H7 (cell line): Measurements from ENCODE around the gene COG4. TPM values are rescaled to one million over a fixed set of nuclear protein-coding genes. Genes with fewer than 3 reads are reported as not detected.

Experiments used
- DNase-seq: peaks from one replicate; pipeline ENCODE4 v3.0.0; 2012
- H3K27me3 ChIP-seq: 2 replicates; pipeline ENCODE4 v1.6.0; 2011; ENCODE audit warnings: mild to moderate bottlenecking, low read length; ENCODE audit not compliant: control insufficient read depth, insufficient read depth
- H3K36me3 ChIP-seq: replicated peaks from 2 replicates; pipeline ENCODE4 v1.5.1; 2011; ENCODE audit warnings: low read length; ENCODE audit not compliant: control insufficient read depth, insufficient read depth
- H3K4me3 ChIP-seq: 2 replicates; pipeline ENCODE4 v1.5.1; 2011; ENCODE audit warnings: low read depth, mild to moderate bottlenecking, control low read depth, low read length, moderate library complexity; ENCODE audit not compliant: insufficient read depth
- total RNA-seq: library from RNA; depleted of rRNA; stranded (reverse); fragments of >200 nt; shearing (Covaris generic); gene quantifications from 2 replicates; pipeline ENCODE4 v1.2.3, GENCODE V29; 2014

COG4 gene
- total RNA-seq, 1 experiment from 2014 or later = 78.7 TPM

DNA sequence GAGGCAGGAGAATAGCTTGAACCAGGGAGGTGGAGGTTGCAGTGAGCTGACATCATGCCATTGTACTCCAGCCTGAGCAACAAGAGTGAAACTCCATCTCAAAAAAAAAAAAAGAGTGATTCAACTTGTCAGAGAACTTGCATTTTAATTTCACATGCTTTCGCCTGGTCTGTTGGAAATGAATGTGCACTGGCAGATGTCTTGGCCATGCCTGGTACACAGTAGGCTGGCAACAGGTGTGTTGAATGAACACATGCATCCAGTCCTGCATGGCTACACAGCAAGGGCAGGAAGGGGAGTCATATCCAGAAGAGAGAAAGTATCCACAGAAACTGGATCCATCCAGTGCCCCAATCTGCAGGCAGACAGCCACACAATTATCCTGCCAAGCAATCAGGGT, 11.5 kb downstream of the COG4 start:
- H3K27me3 ChIP-seq = no peaks in the 10 kb centered on the region
- no peak overlapping the region for H3K4me3 ChIP-seq
- DNase-seq = no peak
- H3K36me3 ChIP-seq = peaks cover 21% of the 10 kb centered on the region

DNA sequence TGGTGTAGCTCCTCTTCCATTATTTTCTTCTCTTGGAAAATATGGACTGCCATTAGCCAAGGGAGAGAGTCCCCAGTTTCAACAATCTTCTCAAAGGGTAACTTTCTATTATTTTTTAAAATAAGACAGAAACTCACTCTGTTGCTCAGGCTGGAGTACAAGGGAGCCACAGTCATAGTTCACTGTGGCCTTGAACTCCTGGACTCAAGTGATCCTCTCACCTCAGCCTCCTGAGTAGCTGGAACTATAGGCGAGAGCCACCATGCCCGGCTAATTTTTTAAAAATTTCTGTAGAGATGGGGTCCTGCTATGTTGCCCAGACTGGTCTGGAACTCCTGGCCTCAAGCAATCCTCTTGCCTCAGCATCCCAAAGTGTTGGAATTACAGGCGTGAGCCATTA, 13.1 kb downstream of the COG4 start:
- no peaks in the 10 kb centered on the region for H3K27me3 ChIP-seq
- peaks cover 21% of the 10 kb centered on the region for H3K36me3 ChIP-seq
- no peak overlapping the region for H3K4me3 ChIP-seq
- no peak for DNase-seq

DNA sequence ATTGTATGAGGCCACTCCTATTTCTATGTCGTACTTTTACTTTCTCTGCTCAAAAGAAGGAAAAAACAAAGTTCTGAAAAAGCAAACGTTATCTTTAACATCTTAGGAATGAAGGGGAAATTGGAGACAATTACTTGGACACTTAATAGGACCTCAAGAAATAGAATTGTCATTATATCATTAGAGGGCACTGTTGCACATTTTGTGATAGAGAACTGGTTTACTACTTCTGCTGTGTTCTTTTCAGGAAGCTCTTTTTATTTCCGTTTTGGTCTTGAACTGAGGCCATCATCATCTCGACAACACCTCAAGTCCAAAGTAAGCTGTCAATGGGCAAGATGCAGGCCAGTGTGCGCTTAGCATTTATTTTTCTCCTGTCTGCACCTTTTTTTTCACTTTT, 14.6 kb downstream of the COG4 start:
- DNase-seq = no peak
- no peak overlapping the region for H3K4me3 ChIP-seq
- peaks cover 21% of the 10 kb centered on the region for H3K36me3 ChIP-seq
- no peaks in the 10 kb centered on the region for H3K27me3 ChIP-seq

DNA sequence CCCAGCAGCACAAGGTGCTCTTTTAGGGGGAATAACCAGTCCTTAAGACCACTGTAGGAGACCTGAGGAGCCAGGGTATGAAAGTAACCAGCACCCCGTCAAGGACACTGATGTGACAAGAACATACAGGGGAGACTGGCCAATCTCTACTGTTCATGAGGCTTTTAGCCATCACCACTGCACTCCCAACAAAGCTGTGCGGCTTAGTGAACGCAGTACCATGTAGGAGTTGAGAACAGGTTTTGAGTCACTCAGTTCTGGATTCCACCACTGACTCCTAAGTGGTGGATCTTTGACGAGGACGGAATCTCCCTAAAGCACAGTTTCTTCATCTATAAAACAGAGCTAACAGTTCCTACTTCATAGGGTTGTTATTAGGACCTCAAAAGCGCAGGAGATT, 26.8 kb downstream of the COG4 start:
- Histone ChIP-seq H3K27me3 (no peaks in the 10 kb centered on the region), H3K4me3 (no peak overlapping the region), H3K36me3 (peaks cover 23% of the 10 kb centered on the region)
- no peak for DNase-seq

GRCh38 chr16:70495425-70496182, 27.8 kb downstream of the COG4 start:
- peaks cover 21% of the 10 kb centered on the region for H3K36me3 ChIP-seq
- H3K27me3 ChIP-seq = no peaks in the 10 kb centered on the region
- no peak overlapping the region for H3K4me3 ChIP-seq
- DNase-seq = no peak

DNA sequence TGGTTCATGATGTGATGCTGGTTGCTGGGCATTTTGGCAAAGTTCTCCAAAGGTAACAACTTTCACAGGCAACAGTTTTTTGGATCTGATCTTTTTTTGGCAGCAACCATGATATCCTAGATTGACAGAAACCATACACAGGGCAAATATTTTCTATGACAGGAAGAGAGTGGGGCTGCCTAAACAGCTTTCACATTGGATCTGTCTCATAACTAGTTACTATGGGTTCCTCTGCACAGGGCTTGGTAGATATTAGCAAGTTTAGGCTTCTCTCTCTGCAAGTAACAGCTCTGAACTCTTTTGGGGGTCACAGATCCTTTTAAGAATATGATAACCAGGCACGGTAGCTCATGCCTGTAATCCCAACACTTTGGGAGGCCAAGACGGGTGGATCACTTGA, 28.6 kb downstream of the COG4 start:
- Histone ChIP-seq H3K36me3 (peaks cover 25% of the 10 kb centered on the region), H3K27me3 (no peaks in the 10 kb centered on the region), H3K4me3 (no peak overlapping the region)
- DNase-seq = no peak

DNA sequence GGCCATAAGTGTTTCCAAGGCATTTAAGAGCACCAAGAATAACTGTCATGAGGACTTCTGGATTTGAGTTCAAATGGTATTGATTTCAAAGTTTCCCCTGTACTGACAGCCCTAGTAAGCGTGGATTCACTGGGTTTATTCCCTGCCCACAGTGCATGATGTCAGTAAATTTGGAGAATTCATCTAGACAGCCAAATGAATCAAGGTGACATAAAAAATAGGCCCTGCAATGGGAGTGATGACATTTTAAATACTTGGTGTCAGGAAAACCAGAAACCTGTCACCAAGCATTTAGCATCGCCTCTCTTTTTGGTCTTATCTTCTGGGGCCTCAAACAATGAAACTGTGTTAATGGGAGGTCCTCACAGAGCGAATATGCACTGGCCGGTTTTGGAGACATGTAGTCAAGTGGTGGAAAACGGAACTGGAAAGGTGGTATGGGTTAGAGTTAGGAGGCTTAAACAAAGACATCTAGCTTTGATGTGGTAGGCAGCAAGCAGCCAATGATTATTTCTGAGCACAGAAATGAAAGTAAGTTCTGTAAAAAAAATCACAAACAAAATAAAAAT, 29.1 kb downstream of the COG4 start:
- Histone ChIP-seq H3K4me3 (no peak overlapping the region), H3K36me3 (peaks cover 25% of the 10 kb centered on the region), H3K27me3 (no peaks in the 10 kb centered on the region)
- no peak for DNase-seq

DNA sequence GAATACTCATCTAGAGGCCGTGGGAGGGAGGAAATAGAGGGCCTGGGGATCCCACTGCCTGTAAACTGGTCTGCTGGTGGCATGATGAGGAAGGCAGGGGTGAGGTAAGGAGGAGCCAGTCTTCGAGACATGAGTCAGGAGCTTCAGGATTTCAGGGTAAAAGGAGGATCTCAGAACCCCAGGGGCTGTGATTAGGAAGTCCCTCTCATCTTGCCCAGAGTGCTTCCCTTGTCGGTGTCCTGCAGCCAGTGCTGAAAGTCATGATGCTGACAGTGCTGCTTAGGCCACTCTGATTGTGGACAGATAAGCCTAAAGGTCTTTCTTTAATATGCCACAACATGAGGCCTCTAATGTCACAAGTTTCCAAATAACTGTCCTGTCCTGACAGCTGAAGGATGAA, 29.6 kb downstream of the COG4 start:
- H3K27me3 ChIP-seq = no peaks in the 10 kb centered on the region
- no peak overlapping the region for H3K4me3 ChIP-seq
- no peak for DNase-seq
- H3K36me3 ChIP-seq = peaks cover 25% of the 10 kb centered on the region

DNA sequence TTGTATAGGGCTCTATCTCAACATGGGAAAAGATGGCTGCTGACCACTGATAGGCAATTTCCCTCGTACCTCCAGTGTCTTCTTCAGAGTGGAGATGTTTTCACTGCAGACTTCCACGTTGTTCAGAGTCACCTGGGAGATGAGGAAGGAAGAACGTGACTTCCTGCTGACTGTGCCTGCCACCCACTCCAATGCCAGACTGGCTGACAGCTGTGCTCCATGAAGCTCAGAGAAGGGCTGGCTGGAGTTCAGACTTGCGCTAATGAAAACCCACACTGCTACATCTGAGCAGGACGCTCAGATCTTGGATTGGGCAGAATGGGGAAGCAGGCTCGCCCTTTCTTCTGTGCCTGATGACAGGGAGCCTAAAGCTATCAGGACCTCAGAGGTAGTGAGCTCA, 33.1 kb downstream of the COG4 start:
- H3K4me3 ChIP-seq = no peak overlapping the region
- H3K27me3 ChIP-seq = no peaks in the 10 kb centered on the region
- no peak for DNase-seq
- H3K36me3 ChIP-seq = peaks cover 10% of the 10 kb centered on the region

DNA sequence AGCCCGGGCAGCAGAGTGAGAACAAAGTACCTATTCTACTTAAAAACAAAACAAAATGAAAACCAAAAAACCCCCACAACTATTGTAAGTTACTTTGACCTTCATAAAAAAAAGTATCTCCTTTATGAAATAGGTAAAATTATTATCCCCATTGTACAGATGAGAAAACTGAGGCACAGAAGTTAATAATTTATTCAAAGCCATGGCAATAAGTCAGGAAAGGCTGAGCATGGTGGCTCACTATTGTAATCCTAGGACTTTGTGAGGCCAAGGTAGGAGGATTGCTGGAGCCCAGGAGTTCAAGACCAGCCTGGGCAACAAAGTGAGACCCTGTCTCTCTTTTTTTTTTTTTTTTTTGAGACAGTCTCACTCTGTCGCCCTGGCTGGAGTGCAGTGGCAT, 38.5 kb downstream of the COG4 start:
- peaks cover 15% of the 10 kb centered on the region for H3K36me3 ChIP-seq
- no peak for DNase-seq
- H3K27me3 ChIP-seq = no peaks in the 10 kb centered on the region
- no peak overlapping the region for H3K4me3 ChIP-seq

DNA sequence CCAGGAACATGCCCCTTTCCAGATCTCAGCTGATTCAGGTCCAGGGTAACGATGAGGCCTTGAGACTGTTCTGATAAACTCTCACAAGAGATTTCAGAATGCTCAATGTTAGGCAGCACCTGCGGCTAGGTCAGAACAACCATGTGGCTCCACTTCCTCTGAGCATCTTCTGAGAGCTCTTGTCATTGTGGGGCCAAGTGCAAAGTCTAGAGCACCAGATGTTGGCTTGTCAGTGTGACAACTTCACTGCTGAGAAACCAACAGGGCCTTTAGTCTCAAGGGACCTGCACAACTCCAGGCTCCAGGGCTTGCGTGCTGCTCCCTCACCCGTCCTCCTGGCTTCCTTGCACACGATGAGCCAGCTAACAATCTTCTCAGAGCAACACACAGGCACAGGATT, 39.9 kb downstream of the COG4 start:
- H3K27me3 ChIP-seq = no peaks in the 10 kb centered on the region
- H3K36me3 ChIP-seq = peaks cover 18% of the 10 kb centered on the region
- no peak overlapping the region for H3K4me3 ChIP-seq
- no peak for DNase-seq

DNA sequence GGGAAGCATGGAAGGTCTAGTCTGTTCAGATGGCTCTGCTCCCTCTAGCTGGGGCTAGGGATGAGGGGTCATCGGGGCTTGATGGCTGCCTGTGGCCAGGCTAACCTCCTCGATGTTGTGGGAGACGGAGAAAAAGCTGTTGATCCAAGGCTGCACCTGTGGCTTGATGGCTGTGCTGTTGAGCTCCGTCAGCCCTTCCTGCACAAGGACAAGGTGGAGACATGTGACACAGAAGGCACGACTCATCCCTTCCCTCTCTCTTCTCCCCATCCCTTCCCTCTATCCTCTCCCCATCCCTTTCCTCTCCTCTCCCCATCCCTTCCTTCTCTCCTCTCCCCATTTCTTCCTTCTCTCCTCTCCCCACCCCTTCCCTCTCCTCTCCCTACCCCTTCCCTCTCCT, 40.7 kb downstream of the COG4 start:
- peaks cover 18% of the 10 kb centered on the region for H3K36me3 ChIP-seq
- H3K27me3 ChIP-seq = no peaks in the 10 kb centered on the region
- peak; percentile 38 for DNase-seq
- no peak overlapping the region for H3K4me3 ChIP-seq

GRCh38 chr16:70481929-70482536, 41.3 kb downstream of the COG4 start:
- no peak for DNase-seq
- peaks cover 18% of the 10 kb centered on the region for H3K36me3 ChIP-seq
- no peaks in the 10 kb centered on the region for H3K27me3 ChIP-seq
- no peak overlapping the region for H3K4me3 ChIP-seq

DNA sequence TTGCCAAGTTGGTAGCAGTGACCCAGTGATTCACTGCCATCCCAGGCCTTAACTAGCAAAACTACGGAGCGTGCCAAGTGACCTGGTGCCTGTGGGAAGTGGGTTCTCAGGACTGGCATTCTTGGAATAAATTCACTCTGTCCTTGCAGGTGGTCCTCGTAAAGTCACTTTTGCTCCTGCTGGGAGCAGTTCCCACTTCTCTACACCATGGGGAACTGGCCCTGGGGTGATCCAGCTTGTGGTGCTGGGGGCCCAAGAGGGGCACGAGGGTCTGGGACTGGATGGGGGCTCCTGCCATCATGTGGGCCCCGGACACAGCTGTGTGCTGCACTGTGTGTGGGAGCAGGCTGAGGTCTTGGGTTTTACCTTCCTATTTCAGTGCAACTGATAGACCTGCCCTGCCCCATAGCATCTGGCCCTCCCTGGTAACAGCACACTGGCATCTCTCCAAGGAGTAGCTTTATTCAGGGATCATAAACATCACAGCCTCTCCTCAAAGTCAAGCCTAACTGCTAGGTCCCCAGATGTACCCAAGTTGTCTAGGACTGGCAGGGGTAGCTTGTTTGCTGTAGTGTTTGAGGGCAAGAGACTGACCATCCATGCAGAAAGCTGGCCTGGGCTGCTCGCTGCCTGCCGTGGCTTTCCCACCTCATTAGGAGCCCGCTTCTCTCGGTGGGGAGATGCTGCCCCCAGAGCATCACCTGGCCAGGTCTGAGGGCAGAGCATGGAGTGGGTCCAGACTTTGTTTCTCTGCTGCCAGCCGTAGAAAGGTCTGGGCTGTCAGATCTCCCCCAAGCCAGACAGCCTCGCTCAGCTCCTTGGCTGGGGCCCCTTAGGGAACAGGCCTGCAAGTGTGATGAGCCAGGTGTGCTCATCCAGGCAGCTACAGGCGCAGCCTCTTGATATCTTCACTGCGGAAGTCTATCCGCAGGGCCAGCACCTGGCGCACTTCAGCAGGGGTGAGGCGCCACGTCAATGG, 42.9 kb downstream of the COG4 start:
- DNase-seq = peak; percentile 23
- Histone ChIP-seq H3K36me3 (peaks cover 16% of the 10 kb centered on the region), H3K4me3 (no peak overlapping the region), H3K27me3 (no peaks in the 10 kb centered on the region)
